ENCODE data around the gene ATG16L2. TPM values are rescaled to one million over a fixed set of nuclear protein-coding genes. Genes with fewer than 3 reads are reported as not detected.

The ATG16L2 gene
- total and polyA plus RNA-seq, 2 donors (not counting 1 experiment from before 2014, with no cell fraction given) = 212 to 350 TPM

DNA sequence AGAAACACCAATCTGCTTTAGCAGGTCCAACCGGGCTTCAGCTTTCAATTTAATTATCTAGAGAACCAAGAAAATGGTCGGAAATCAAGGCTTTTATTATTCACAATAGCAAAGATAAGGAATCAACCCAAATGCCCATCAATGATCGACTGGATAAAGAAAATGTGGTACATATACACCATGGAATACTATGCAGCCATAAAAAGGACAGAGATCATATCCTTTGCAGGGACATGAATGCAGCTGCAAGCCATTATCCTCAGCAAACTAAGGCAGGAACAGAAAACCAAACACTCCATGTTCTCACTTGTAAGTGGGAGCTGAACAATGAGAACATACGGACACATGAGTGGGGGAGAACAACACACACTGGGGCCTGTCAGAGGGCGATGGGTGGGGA lies 53.8 kb downstream of the ATG16L2 start:
- no peak overlapping the region for H3K27ac ChIP-seq (ENCODE audit: low read length in 2 of 2)
- H3K4me2 ChIP-seq (replicated peaks; ENCODE audit: low read depth, low read length, poor library complexity, severe bottlenecking) = no peak overlapping the region
- peaks cover 58% of the 10 kb centered on the region for H3K79me2 ChIP-seq (ENCODE audit: control insufficient read depth, insufficient read depth, low read length)
- Mint-ChIP-seq H3K9me3 (ENCODE audit: insufficient read depth) (no peaks in the 10 kb centered on the region), H3K4me1 (peaks cover 14% of the 10 kb centered on the region), H3K27me3 (no peaks in the 10 kb centered on the region), H3K27ac (no peak overlapping the region), H3K4me3 (no peak overlapping the region)
- no peak for DNase-seq
- no peaks in the 10 kb centered on the region for H3K4me1 ChIP-seq (ENCODE audit: control insufficient read depth in 2 of 2, insufficient read depth in 2 of 2, low read length in 2 of 2)
- peaks cover 10% of the 10 kb centered on the region for H4K20me1 ChIP-seq (ENCODE audit: control insufficient read depth, insufficient read depth, low read length, poor library complexity, severe bottlenecking)
- 100% methylated on average over 1 of the region's 5 CpGs for WGBS (ENCODE audit: insufficient coverage)
- H3K9ac ChIP-seq (ENCODE audit: low read length) = no peak overlapping the region
- no peaks in the 10 kb centered on the region for H3K9me3 ChIP-seq (ENCODE audit: control extremely low read depth in 1 of 3, control insufficient read depth in 2 of 3, insufficient read depth in 1 of 3, low read length in 2 of 3)
- H2AFZ ChIP-seq (ENCODE audit: insufficient read depth, low read depth, low read length, poor library complexity, severe bottlenecking) = no peak overlapping the region
- TF ChIP-seq, protein P1, sequence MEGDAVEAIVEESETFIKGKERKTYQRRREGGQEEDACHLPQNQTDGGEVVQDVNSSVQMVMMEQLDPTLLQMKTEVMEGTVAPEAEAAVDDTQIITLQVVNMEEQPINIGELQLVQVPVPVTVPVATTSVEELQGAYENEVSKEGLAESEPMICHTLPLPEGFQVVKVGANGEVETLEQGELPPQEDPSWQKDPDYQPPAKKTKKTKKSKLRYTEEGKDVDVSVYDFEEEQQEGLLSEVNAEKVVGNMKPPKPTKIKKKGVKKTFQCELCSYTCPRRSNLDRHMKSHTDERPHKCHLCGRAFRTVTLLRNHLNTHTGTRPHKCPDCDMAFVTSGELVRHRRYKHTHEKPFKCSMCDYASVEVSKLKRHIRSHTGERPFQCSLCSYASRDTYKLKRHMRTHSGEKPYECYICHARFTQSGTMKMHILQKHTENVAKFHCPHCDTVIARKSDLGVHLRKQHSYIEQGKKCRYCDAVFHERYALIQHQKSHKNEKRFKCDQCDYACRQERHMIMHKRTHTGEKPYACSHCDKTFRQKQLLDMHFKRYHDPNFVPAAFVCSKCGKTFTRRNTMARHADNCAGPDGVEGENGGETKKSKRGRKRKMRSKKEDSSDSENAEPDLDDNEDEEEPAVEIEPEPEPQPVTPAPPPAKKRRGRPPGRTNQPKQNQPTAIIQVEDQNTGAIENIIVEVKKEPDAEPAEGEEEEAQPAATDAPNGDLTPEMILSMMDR (IDR thresholded peaks at IDR 0.05) = no peak
- no peak for TF ChIP-seq EZH2 (IDR thresholded peaks at IDR 0.05; ENCODE audit: borderline replicate concordance, insufficient read depth, low read depth, low read length, poor library complexity, severe bottlenecking)
- H3K4me3 ChIP-seq (ENCODE audit: control extremely low read depth in 1 of 5, extremely low read depth in 1 of 5, insufficient read depth in 1 of 5, low read depth in 2 of 5, low read length in 4 of 5) = no peak overlapping the region
- H3K36me3 ChIP-seq (replicated peaks in 1 of 2; ENCODE audit: control extremely low read depth in 1 of 2, control insufficient read depth in 1 of 2, extremely low read depth in 1 of 2, insufficient read depth in 2 of 2, low read length in 1 of 2) = peaks cover 9 to 86% of the 10 kb centered on the region in 2 experiments
- CTCF ChIA-PET = interaction anchor here (0.7 kb wide), 1 partner anchor 310 kb away, joined by 4 read pairs; no protein-coding TSS in a partner anchor
- ATAC-seq (ENCODE audit: low read depth) = no peak
- POLR2A ChIA-PET = no interaction called here
- intact Hi-C loops (cut with micrococcal nuclease) = no loop called here
- no peaks in the 10 kb centered on the region for H3K27me3 ChIP-seq (replicated peaks in 1 of 4; ENCODE audit: control extremely low read depth in 1 of 4, control insufficient read depth in 3 of 4, insufficient read depth in 4 of 4, low read length in 3 of 4)

DNA sequence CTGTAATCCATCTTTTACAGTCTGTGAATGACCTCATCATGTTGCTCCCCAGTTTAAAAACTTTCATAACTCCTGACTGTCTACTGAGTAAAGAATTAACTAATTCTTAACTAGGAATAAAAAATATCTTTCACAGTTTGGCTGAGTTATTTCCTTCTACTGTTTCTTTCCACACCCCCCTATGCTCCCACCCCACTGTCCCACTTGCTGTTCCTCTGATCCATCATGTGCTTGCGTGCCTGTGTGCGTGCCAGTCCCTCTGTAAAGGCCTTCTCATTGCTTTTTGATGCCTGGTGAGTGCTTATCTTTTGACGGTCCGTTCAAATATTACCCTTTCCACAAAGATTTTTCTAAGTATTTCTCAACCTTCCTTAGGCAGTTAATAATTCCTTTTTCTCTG lies 55.6 kb downstream of the ATG16L2 start:
- CTCF ChIA-PET = no interaction called here

More for the DNA sequence above, 55.6 kb downstream of the ATG16L2 start:
- peaks cover 70% of the 10 kb centered on the region for H3K79me2 ChIP-seq (ENCODE audit: control insufficient read depth, insufficient read depth, low read length)
- H3K4me3 ChIP-seq (ENCODE audit: control extremely low read depth in 1 of 5, extremely low read depth in 1 of 5, insufficient read depth in 1 of 5, low read depth in 2 of 5, low read length in 4 of 5) = no peak overlapping the region
- peaks cover 5% of the 10 kb centered on the region for H4K20me1 ChIP-seq (ENCODE audit: control insufficient read depth, insufficient read depth, low read length, poor library complexity, severe bottlenecking)
- intact Hi-C loops (cut with micrococcal nuclease) = no loop called here
- POLR2A ChIA-PET = no interaction called here
- TF ChIP-seq, protein P1 (IDR thresholded peaks at IDR 0.05) = no peak
- TF ChIP-seq EZH2 (IDR thresholded peaks at IDR 0.05; ENCODE audit: borderline replicate concordance, insufficient read depth, low read depth, low read length, poor library complexity, severe bottlenecking) = no peak
- H3K4me1 ChIP-seq (ENCODE audit: control insufficient read depth in 2 of 2, insufficient read depth in 2 of 2, low read length in 2 of 2) = no peaks in the 10 kb centered on the region
- Mint-ChIP-seq H3K4me1 (peaks cover 12% of the 10 kb centered on the region), H3K27me3 (no peaks in the 10 kb centered on the region), H3K4me3 (no peak overlapping the region), H3K9me3 (ENCODE audit: insufficient read depth) (no peaks in the 10 kb centered on the region), H3K27ac (peak overlapping the region; percentile 18)
- no peaks in the 10 kb centered on the region for H3K27me3 ChIP-seq (replicated peaks in 1 of 4; ENCODE audit: control extremely low read depth in 1 of 4, control insufficient read depth in 3 of 4, insufficient read depth in 4 of 4, low read length in 3 of 4)
- peaks cover 8 to 83% of the 10 kb centered on the region in 2 experiments for H3K36me3 ChIP-seq (replicated peaks in 1 of 2; ENCODE audit: control extremely low read depth in 1 of 2, control insufficient read depth in 1 of 2, extremely low read depth in 1 of 2, insufficient read depth in 2 of 2, low read length in 1 of 2)
- 44% methylated on average over 2 of the region's 4 CpGs for WGBS (ENCODE audit: insufficient coverage)
- H2AFZ ChIP-seq (ENCODE audit: insufficient read depth, low read depth, low read length, poor library complexity, severe bottlenecking) = no peak overlapping the region
- ATAC-seq (ENCODE audit: low read depth) = no peak
- DNase-seq = no peak
- no peaks in the 10 kb centered on the region for H3K9me3 ChIP-seq (ENCODE audit: control extremely low read depth in 1 of 3, control insufficient read depth in 2 of 3, insufficient read depth in 1 of 3, low read length in 2 of 3)
- H3K4me2 ChIP-seq (replicated peaks; ENCODE audit: low read depth, low read length, poor library complexity, severe bottlenecking) = no peak overlapping the region
- no peak overlapping the region for H3K9ac ChIP-seq (ENCODE audit: low read length)
- H3K27ac ChIP-seq (ENCODE audit: low read length in 2 of 2) = peak overlapping the region in 1 of 2 donors; percentile 67
